ENCODE data around the gene SLC46A2.

DNA sequence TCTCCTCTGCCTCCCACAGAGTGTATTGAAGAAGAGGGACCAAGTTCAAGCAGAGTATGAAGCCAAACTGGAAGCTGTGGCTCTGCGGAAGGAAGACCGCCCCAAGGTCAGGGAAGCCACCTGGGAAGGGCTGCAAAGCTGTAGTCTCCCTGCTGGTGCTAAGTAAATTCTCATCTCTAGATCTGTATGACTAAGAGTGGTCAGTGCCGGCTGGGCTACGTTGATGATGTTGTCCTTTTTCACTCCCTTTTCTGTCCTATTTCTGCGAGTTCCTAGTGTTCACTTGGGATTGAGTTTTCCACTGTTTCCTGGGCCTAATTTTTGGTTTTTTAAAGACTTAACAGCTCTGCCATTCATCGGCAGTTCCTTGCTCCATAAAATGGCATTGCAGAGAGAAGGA lies 39.8 kb downstream of the SLC46A2 start:
- TF ChIP-seq CTCF (IDR thresholded peaks at IDR 0.05) (no peak), POLR2A (IDR thresholded peaks at IDR 0.05) (no peak)

All from heart left ventricle (tissue), 13 donors.